ENCODE measurements around the gene CST6. TPM values are rescaled to one million over a fixed set of nuclear protein-coding genes. Genes with fewer than 3 reads are reported as not detected.

CST6 gene
- polyA plus RNA-seq, 3 donors, result 0.41 TPM; not detected in 2

GRCh38 chr11:66052664-66052982 is 40.8 kb downstream of the CST6 start:
- DNase-seq, result no peak
- peaks cover 30 to 35% of the 10 kb centered on the region in 2 donors for H3K36me3 ChIP-seq (replicated peaks in 1 of 2; ENCODE audit: control insufficient read depth in 1 of 2, insufficient read depth in 2 of 2, low read length in 2 of 2)
- peak overlapping the region; percentile 97 to 99 for H3K4me3 Mint-ChIP-seq
- H3K4me3 ChIP-seq (replicated peaks in 1 of 3; ENCODE audit: low read depth in 2 of 3, low read length in 3 of 3), result peak overlapping the region; percentile 91 to 97 (median 94)
- no peaks in the 10 kb centered on the region for H3K9me3 ChIP-seq (replicated peaks in 1 of 2; ENCODE audit: control insufficient read depth in 1 of 2, insufficient read depth in 1 of 2, low read length in 2 of 2)
- WGBS (ENCODE audit: insufficient coverage), result 1% methylated on average over 17 of the region's 17 CpGs
- peaks cover 5% of the 10 kb centered on the region for H4K20me1 ChIP-seq (ENCODE audit: insufficient read depth, low read length)
- TF ChIP-seq CTCF (IDR thresholded peaks at IDR 0.05), result no peak
- H3K4me2 ChIP-seq (replicated peaks; ENCODE audit: extremely low read depth, low read length, poor library complexity, severe bottlenecking), result peak overlapping the region; percentile 85
- H2AFZ ChIP-seq (ENCODE audit: insufficient read depth, low read depth, low read length, poor library complexity, severe bottlenecking), result peak overlapping the region; percentile 94
- peak overlapping the region; percentile 95 for H3K9ac ChIP-seq (ENCODE audit: insufficient read depth, low read length, poor library complexity, severe bottlenecking)
- H3K27me3 ChIP-seq (ENCODE audit: control insufficient read depth in 2 of 2, insufficient read depth in 2 of 2, low read length in 2 of 2), result peaks cover 2 to 19% of the 10 kb centered on the region in 2 donors
- peaks cover 18 to 22% (median 18%) of the 10 kb centered on the region in 3 donors for H3K27me3 Mint-ChIP-seq (ENCODE audit: low read depth in 3 of 3)
- intact Hi-C loops (cut with micrococcal nuclease), result no loop called here
- H3K79me2 ChIP-seq (ENCODE audit: insufficient read depth, low read length), result peaks cover 46% of the 10 kb centered on the region
- peaks cover 34 to 43% of the 10 kb centered on the region in 2 donors for H3K36me3 Mint-ChIP-seq
- peak overlapping the region; percentile 73 to 95 for H3K27ac ChIP-seq (ENCODE audit: low read depth in 1 of 2, low read length in 2 of 2)
- peaks cover 20% of the 10 kb centered on the region for H3K4me1 Mint-ChIP-seq
- peaks cover 16 to 26% of the 10 kb centered on the region in 2 donors for H3K4me1 ChIP-seq (ENCODE audit: control insufficient read depth in 1 of 2, insufficient read depth in 2 of 2, low read length in 2 of 2)
- H3K9me3 Mint-ChIP-seq, result peaks cover 0 to 4% (median 0%) of the 10 kb centered on the region in 7 donors
- H3K27ac Mint-ChIP-seq, result peak overlapping the region; percentile 93 to 98 (median 97)

- no peak overlapping the region for H2AFZ ChIP-seq (ENCODE audit: insufficient read depth, low read depth, low read length, poor library complexity, severe bottlenecking)
- Mint-ChIP-seq H3K27me3 (ENCODE audit: low read depth in 3 of 3) (peaks cover 0 to 1% (median 0%) of the 10 kb centered on the region in 3 donors), H3K4me3 (no peak overlapping the region), H3K4me1 (peaks cover 20% of the 10 kb centered on the region), H3K36me3 (peaks cover 50 to 67% of the 10 kb centered on the region in 2 donors), H3K27ac (peak overlapping the region in 1 of 7 donors; percentile 28), H3K9me3 (peaks cover 0 to 2% (median 0%) of the 10 kb centered on the region in 7 donors)
- no peaks in the 10 kb centered on the region for H3K9me3 ChIP-seq (replicated peaks in 1 of 2; ENCODE audit: control insufficient read depth in 1 of 2, insufficient read depth in 1 of 2, low read length in 2 of 2)
- no peak for TF ChIP-seq CTCF (IDR thresholded peaks at IDR 0.05)
- DNase-seq, result no peak
- H3K27me3 ChIP-seq (ENCODE audit: control insufficient read depth in 2 of 2, insufficient read depth in 2 of 2, low read length in 2 of 2), result no peaks in the 10 kb centered on the region
- H3K27ac ChIP-seq (ENCODE audit: low read depth in 1 of 2, low read length in 2 of 2), result no peak overlapping the region
- H4K20me1 ChIP-seq (ENCODE audit: insufficient read depth, low read length), result peaks cover 10% of the 10 kb centered on the region
- H3K4me3 ChIP-seq (replicated peaks in 1 of 3; ENCODE audit: low read depth in 2 of 3, low read length in 3 of 3), result no peak overlapping the region
- intact Hi-C loops (cut with micrococcal nuclease), result no loop called here
- H3K4me1 ChIP-seq (ENCODE audit: control insufficient read depth in 1 of 2, insufficient read depth in 2 of 2, low read length in 2 of 2), result peaks cover 16 to 26% of the 10 kb centered on the region in 2 donors
- H3K9ac ChIP-seq (ENCODE audit: insufficient read depth, low read length, poor library complexity, severe bottlenecking), result no peak overlapping the region
- peaks cover 46% of the 10 kb centered on the region for H3K79me2 ChIP-seq (ENCODE audit: insufficient read depth, low read length)
- H3K4me2 ChIP-seq (replicated peaks; ENCODE audit: extremely low read depth, low read length, poor library complexity, severe bottlenecking), result no peak overlapping the region
- peaks cover 52 to 59% of the 10 kb centered on the region in 2 donors for H3K36me3 ChIP-seq (replicated peaks in 1 of 2; ENCODE audit: control insufficient read depth in 1 of 2, insufficient read depth in 2 of 2, low read length in 2 of 2)
- WGBS (ENCODE audit: insufficient coverage), result 98% methylated on average over 6 of the region's 7 CpGs
Observed at GRCh38 chr11:66055021-66055420, 43.2 kb downstream of the CST6 start.
